Activated CD8-positive, alpha-beta T cell treated with anti-CD3 and anti-CD28 coated beads for 36 hours (primary cell): ENCODE results near the gene RBM17. TPM values are rescaled to one million over a fixed set of nuclear protein-coding genes. Genes with fewer than 3 reads are reported as not detected.

Experiments used
- ATAC-seq: fragments of 200-7000 bp; cut with Tn5 transposase; one replicate; pipeline ENCODE4 v1.10.0; 2021; ENCODE audit warnings: mild to moderate bottlenecking, moderate library complexity
- CTCF ChIA-PET: fragments of 350-600 bp; sonication (Branson Sonifier 250); formaldehyde crosslinking; loops from one replicate; lab custom pipeline; 2021; ENCODE audit warnings: antibody characterized with exemption; lab: Charles Lee
- POLR2A ChIA-PET: fragments of 350-600 bp; sonication (Branson Sonifier 250); formaldehyde crosslinking; loops from one replicate; lab custom pipeline; 2021; ENCODE audit warnings: antibody characterized with exemption; lab: Charles Lee
- DNase-seq: peaks from one replicate; pipeline ENCODE4 v3.0.0-alpha.2; 2020
- H3K27ac Mint-ChIP-seq: one replicate; pipeline ENCODE4 v1.8.0; 2021; ENCODE audit warnings: mild to moderate bottlenecking, mixed read lengths
- H3K27me3 Mint-ChIP-seq: one replicate; pipeline ENCODE4 v1.8.0; 2021; ENCODE audit warnings: mixed read lengths
- H3K36me3 Mint-ChIP-seq: one replicate; pipeline ENCODE4 v1.8.0; 2021; ENCODE audit warnings: low read depth, mixed read lengths
- H3K4me1 Mint-ChIP-seq: one replicate; pipeline ENCODE4 v1.8.0; 2021; ENCODE audit warnings: low read depth, mixed read lengths
- H3K4me3 Mint-ChIP-seq: one replicate; pipeline ENCODE4 v1.8.0; 2021; ENCODE audit warnings: mild to moderate bottlenecking, moderate library complexity, mixed read lengths
- H3K9me3 Mint-ChIP-seq: one replicate; pipeline ENCODE4 v1.8.0; 2021; ENCODE audit warnings: mixed read lengths
- intact Hi-C: fragments of 100-400 bp; cut with micrococcal nuclease; formaldehyde crosslinking; loops from one replicate; pipeline ENCODE4 v1.10.0; 2022
- total RNA-seq, 2 experiments: library from RNA; stranded (reverse); gene quantifications; one replicate each; pipeline ENCODE4 v1.2.3, GENCODE V29; 2021
- TF ChIP-seq, protein P1 (sequence below): fragments of 200-600 bp; IDR thresholded peaks from one replicate; pipeline ENCODE4 v1.8.0; 2022; ENCODE audit warnings: antibody characterized with exemption, mild to moderate bottlenecking

The RBM17 gene
- total RNA-seq, 2 experiments from 2014 or later = 284 to 285 TPM

DNA sequence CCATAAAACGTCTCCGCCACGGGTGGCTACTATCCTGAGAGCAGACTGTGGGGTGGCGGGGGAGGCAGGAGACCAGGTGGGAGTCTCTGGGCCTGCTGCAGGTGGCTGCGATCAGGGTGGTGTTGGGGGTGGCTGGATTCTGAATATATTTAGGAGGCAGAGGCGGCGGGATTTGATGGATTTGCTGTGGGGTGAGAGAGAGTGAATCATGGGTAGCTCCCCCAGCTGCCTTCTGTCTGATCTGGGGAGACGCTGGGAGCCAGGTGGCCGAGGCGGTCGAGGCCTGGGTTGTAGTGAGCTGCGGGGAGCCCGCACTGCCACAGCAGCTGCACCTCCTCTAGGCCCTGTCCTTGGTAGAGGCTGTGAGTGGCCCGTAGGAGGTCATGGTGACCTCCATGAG is 65.7 kb downstream of the RBM17 start:
- Mint-ChIP-seq H3K4me1 (peaks cover 26% of the 10 kb centered on the region), H3K27ac (no peak overlapping the region), H3K4me3 (no peak overlapping the region), H3K36me3 (peaks cover 17% of the 10 kb centered on the region), H3K9me3 (no peaks in the 10 kb centered on the region), H3K27me3 (no peaks in the 10 kb centered on the region)
- ChIA-PET CTCF (interaction anchor here (1.2 to 2.9 kb wide), 2 partner anchors 8 to 247 kb away, joined by 3 to 13 read pairs; no protein-coding TSS in a partner anchor), POLR2A (interaction anchor here (1.8 kb wide), 1 partner anchor 48 kb away, joined by 7 read pairs; no protein-coding TSS in a partner anchor)
- DNase-seq = no peak
- intact Hi-C loops = no loop called here
- ATAC-seq = no peak
- TF ChIP-seq, protein P1, sequence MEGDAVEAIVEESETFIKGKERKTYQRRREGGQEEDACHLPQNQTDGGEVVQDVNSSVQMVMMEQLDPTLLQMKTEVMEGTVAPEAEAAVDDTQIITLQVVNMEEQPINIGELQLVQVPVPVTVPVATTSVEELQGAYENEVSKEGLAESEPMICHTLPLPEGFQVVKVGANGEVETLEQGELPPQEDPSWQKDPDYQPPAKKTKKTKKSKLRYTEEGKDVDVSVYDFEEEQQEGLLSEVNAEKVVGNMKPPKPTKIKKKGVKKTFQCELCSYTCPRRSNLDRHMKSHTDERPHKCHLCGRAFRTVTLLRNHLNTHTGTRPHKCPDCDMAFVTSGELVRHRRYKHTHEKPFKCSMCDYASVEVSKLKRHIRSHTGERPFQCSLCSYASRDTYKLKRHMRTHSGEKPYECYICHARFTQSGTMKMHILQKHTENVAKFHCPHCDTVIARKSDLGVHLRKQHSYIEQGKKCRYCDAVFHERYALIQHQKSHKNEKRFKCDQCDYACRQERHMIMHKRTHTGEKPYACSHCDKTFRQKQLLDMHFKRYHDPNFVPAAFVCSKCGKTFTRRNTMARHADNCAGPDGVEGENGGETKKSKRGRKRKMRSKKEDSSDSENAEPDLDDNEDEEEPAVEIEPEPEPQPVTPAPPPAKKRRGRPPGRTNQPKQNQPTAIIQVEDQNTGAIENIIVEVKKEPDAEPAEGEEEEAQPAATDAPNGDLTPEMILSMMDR = no peak

DNA sequence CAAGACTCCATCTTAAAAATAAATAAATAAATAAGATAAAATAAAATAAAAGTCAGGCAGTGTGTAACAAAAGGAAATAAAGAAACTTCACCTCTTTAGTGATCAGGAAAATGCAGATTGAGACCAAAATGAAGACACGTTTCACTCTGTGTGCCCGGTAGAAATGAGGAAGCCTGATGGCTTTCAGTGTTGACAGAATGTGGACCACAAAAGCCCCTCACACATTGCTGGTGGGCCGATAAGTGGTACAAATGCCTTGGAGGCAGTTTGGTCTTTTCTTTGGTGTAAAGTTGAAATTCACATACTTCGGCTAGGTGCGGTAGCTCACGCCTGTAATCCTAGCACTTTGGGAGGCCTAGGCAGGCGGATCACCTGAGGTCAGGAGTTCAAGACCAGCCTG is 69.4 kb downstream of the RBM17 start:
- TF ChIP-seq, protein P1 = no peak
- peaks cover 7% of the 10 kb centered on the region for H3K36me3 Mint-ChIP-seq
- no peak overlapping the region for H3K27ac Mint-ChIP-seq
- CTCF ChIA-PET = interaction anchor here (1.0 to 1.5 kb wide), 2 partner anchors 8 to 249 kb away, joined by 3 to 6 read pairs; no protein-coding TSS in a partner anchor
- H3K27me3 Mint-ChIP-seq = no peaks in the 10 kb centered on the region
- POLR2A ChIA-PET = no interaction called here
- no peak overlapping the region for H3K4me3 Mint-ChIP-seq
- intact Hi-C loops = no loop called here
- DNase-seq (no peak), ATAC-seq (no peak)
- no peaks in the 10 kb centered on the region for H3K9me3 Mint-ChIP-seq
- H3K4me1 Mint-ChIP-seq = peaks cover 21% of the 10 kb centered on the region

DNA sequence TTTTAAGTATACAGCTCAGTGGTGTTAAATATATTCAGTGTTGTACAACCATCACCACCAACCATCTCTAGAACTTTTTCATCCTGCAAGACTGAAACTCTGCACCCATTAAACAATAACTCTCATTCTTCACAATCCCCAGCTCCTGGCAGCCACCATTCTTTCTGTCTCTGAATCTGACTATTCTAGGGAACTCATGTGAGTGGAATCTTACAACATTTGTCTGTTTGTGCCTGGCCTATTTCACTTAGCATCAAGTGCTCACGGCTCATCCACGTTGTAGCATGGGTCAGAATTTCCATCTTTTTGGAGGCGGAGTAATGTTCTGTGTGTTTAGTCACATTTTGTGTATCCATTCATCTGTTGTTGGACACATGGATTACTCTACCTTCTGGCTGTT is 73.1 kb downstream of the RBM17 start:
- no peaks in the 10 kb centered on the region for H3K27me3 Mint-ChIP-seq
- TF ChIP-seq, protein P1 = no peak
- no peak overlapping the region for H3K4me3 Mint-ChIP-seq
- ChIA-PET POLR2A (interaction anchor here (0.8 to 2.1 kb wide), 5 partner anchors 9 to 65 kb away, joined by 3 to 7 read pairs (median 3); no protein-coding TSS in a partner anchor), CTCF (interaction anchor here (1.0 to 3.6 kb wide), 7 partner anchors 8 to 248 kb away, joined by 3 to 33 read pairs (median 3); no protein-coding TSS in a partner anchor)
- H3K9me3 Mint-ChIP-seq = no peaks in the 10 kb centered on the region
- peaks cover 20% of the 10 kb centered on the region for H3K36me3 Mint-ChIP-seq
- H3K4me1 Mint-ChIP-seq = peaks cover 43% of the 10 kb centered on the region
- H3K27ac Mint-ChIP-seq = peak overlapping the region; percentile 31
- no peak for DNase-seq
- no peak for ATAC-seq
- intact Hi-C loops = no loop called here

DNA sequence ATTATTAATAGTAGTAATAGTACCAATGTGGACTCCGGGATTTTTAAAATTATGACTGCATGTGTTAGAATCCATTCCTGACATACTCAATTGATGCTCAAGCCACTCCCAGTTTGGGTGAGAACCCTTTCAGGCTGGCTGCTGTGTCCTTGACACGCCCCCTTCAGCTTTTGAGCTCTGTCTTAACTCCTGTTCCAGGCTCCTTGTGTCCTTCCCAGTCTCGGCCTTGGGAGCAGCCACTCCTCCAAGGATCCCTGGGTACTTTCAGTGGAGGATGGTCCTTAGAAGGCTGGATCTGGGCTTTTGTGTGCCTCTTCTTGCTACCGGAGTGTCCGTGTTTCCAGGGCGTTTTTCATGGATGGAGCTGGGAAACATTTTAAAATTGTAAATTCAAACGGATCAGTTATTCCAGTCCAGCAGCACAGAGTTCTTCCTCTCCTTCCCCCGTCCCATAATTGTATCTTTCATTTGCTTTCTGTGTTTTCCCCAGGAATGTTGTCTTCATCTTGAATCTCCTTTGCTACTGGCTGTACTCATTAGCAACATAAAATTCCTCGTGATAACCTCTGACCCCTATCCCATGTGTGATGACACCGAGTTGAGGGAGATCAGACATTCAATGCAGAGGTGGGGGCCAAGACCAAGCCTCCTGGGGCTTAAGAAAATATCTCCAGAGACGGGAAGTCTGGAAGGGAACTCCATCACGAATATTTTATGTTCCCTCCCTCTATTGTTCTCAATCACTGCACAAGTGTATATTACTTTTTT is 73.9 kb downstream of the RBM17 start:
- intact Hi-C loops = no loop called here
- Mint-ChIP-seq H3K9me3 (no peaks in the 10 kb centered on the region), H3K4me3 (peak overlapping the region; percentile 49), H3K36me3 (peaks cover 24% of the 10 kb centered on the region), H3K27ac (peak overlapping the region; percentile 6), H3K4me1 (peaks cover 49% of the 10 kb centered on the region), H3K27me3 (no peaks in the 10 kb centered on the region)
- DNase-seq = no peak
- ChIA-PET POLR2A (interaction anchor here (0.7 to 2.1 kb wide), 16 partner anchors 10 to 206 kb away, joined by 3 to 10 read pairs (median 4); partner anchors contain the start of gene PFKFB3), CTCF (interaction anchor here (0.9 to 3.6 kb wide), 13 partner anchors 9 to 247 kb away, joined by 3 to 33 read pairs (median 4); partner anchors contain the start of gene PFKFB3)
- no peak for ATAC-seq
- TF ChIP-seq, protein P1 = no peak
